CD8-positive, alpha-beta memory T cell (primary cell): ENCODE measurements around the gene SLC16A4. TPM values are rescaled to one million over a fixed set of nuclear protein-coding genes. Genes with fewer than 3 reads are reported as not detected.
A peak's percentile ranks its signal among the peaks of the same experiment; 100 is the strongest.
"Not testable (repeated sequence)": the region's sequence is repeated elsewhere in the genome, so short reads cannot be mapped to it uniquely, and the experiment has no call there.

ENCODE experiments used
- CTCF ChIA-PET: fragments of 350-600 bp; sonication (Branson Sonifier 250); formaldehyde crosslinking; loops from one replicate; lab custom pipeline; 2021; ENCODE audit warnings: antibody characterized with exemption; lab: Charles Lee
- POLR2A ChIA-PET: fragments of 350-600 bp; sonication (Branson Sonifier 250); formaldehyde crosslinking; loops from one replicate; lab custom pipeline; 2021; ENCODE audit warnings: antibody characterized with exemption; lab: Charles Lee
- DNase-seq, 5 donors: peaks; one replicate each; pipeline versions ENCODE4 v3.0.0 to v3.0.0-alpha.2; 2020 to 2022; ENCODE audit warnings: mixed read lengths in 1 of 5
- H3K27ac ChIP-seq: one replicate; pipeline ENCODE4 v1.7.0; 2013; ENCODE audit warnings: low read depth, mild to moderate bottlenecking, low read length, moderate library complexity
- H3K27me3 ChIP-seq: 2 replicates; pipeline ENCODE4 v1.7.0; 2013; ENCODE audit warnings: low read length, mild to moderate bottlenecking; ENCODE audit not compliant: insufficient read depth, poor library complexity, severe bottlenecking
- H3K36me3 ChIP-seq: 2 replicates; pipeline ENCODE4 v1.7.0; 2013; ENCODE audit warnings: mild to moderate bottlenecking, low read length, moderate library complexity; ENCODE audit not compliant: insufficient read depth
- H3K4me1 ChIP-seq: 2 replicates; pipeline ENCODE4 v1.7.0; 2013; ENCODE audit warnings: mild to moderate bottlenecking, low read length, moderate library complexity; ENCODE audit not compliant: insufficient read depth
- H3K4me3 ChIP-seq: 2 replicates; pipeline ENCODE4 v1.7.0; 2013; ENCODE audit warnings: mild to moderate bottlenecking, low read length
- H3K9me3 ChIP-seq: 2 replicates; pipeline ENCODE4 v1.7.0; 2013; ENCODE audit warnings: mild to moderate bottlenecking, low read length
- H3K27ac Mint-ChIP-seq, 8 donors: one replicate each; pipeline ENCODE4 v1.8.0; 2020 to 2021; ENCODE audit warnings: mixed read lengths in 8 of 8, mild to moderate bottlenecking in 6 of 8, inconsistent platforms in 3 of 8, moderate library complexity in 3 of 8
- H3K27me3 Mint-ChIP-seq, 2 donors: one replicate each; pipeline ENCODE4 v1.8.0; 2020 to 2021; ENCODE audit warnings: mixed read lengths in 2 of 2, mild to moderate bottlenecking in 1 of 2, moderate library complexity in 1 of 2
- H3K36me3 Mint-ChIP-seq, 3 donors: one replicate each; pipeline ENCODE4 v1.8.0; 2020 to 2021; ENCODE audit warnings: mixed read lengths in 3 of 3, inconsistent platforms in 1 of 3, mild to moderate bottlenecking in 1 of 3
- H3K4me1 Mint-ChIP-seq, 3 donors: one replicate each; pipeline ENCODE4 v1.8.0; 2020 to 2021; ENCODE audit warnings: mixed read lengths in 3 of 3, inconsistent platforms in 1 of 3, mild to moderate bottlenecking in 1 of 3
- H3K4me3 Mint-ChIP-seq, 7 donors: one replicate each; pipeline ENCODE4 v1.8.0; 2020 to 2021; ENCODE audit warnings: mixed read lengths in 7 of 7, mild to moderate bottlenecking in 6 of 7, moderate library complexity in 4 of 7, inconsistent platforms in 2 of 7
- H3K9me3 Mint-ChIP-seq, 5 donors: one replicate each; pipeline ENCODE4 v1.8.0; 2020 to 2022; ENCODE audit warnings: mixed read lengths in 5 of 5, mild to moderate bottlenecking in 3 of 5, moderate library complexity in 2 of 5, inconsistent platforms in 1 of 5
- polyA plus RNA-seq: library from polyadenylated mRNA; unstranded; fragments of 300-500 nt; fragmentation: Illumina TruSeq; gene quantifications from one replicate; pipeline ENCODE4 v1.2.3, GENCODE V29; 2021
- total RNA-seq, 2 experiments: library from RNA; stranded (reverse); gene quantifications; one replicate each; pipeline ENCODE4 v1.2.3, GENCODE V29; 2021

Gene SLC16A4
- total RNA-seq (under 1 TPM; 0.09 to 0.13 TPM), polyA plus RNA-seq (0.49 TPM)

DNA sequence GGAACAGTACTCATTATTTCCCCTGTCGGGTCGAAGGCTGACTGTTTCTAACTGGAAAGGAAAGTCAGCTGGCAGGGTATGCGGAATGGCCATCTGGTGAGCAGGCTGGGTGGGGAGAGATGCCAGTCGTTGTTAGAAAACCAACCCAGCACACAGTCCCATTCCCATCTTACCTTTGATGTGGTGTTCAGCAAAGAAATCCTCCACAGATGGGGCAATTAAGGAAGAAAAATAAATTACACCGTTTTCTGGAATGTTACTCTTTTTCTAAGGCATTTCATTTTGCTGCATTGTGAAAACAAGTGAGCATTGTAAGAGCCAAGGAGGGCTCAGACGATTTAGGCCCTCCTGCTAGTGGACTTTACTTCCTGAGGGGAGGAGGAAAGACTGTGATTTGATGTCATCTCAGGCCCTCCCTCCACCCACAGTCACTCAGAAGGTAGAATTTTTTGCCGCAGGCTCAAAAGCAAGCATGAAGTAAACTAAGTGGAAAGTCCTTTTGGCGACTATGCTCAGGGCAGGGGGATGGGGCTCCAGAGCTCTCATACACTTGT is at the start of gene SLC16A4:
TSS of gene SLC16A4 (minus strand) at position 335 of the 554 bp plus-strand sequence. CDS start 1,703 bp downstream, outside the sequence.
- no peak for DNase-seq
- peaks cover 9 to 17% (median 15%) of the 10 kb centered on the region in 3 donors for H3K36me3 Mint-ChIP-seq
- no peak within 1 kb of the TSS for H3K4me3 Mint-ChIP-seq
- H3K27ac Mint-ChIP-seq = peak within 1 kb of the TSS in 2 of 8 donors; percentile 47 to 48
- Histone ChIP-seq H3K27me3 (no peaks in the 10 kb centered on the region), H3K36me3 (no peaks in the 10 kb centered on the region), H3K9me3 (no peaks in the 10 kb centered on the region), H3K4me3 (no peak within 1 kb of the TSS), H3K27ac (no peak within 1 kb of the TSS), H3K4me1 (no peaks in the 10 kb centered on the region)
- no peaks in the 10 kb centered on the region for H3K9me3 Mint-ChIP-seq
- no peaks in the 10 kb centered on the region for H3K4me1 Mint-ChIP-seq
- POLR2A ChIA-PET = no interaction called here
- no peaks in the 10 kb centered on the region for H3K27me3 Mint-ChIP-seq
- CTCF ChIA-PET = no interaction called here

GRCh38 chr1:110439873-110440272 is 49.0 kb upstream of the SLC16A4 start:
- H3K27me3 Mint-ChIP-seq = peaks cover 20 to 32% of the 10 kb centered on the region in 2 donors
- H3K27ac ChIP-seq, H3K4me3 Mint-ChIP-seq, H3K4me1 ChIP-seq, H3K27me3 ChIP-seq, H3K9me3 ChIP-seq, H3K36me3 ChIP-seq, DNase-seq, H3K36me3 Mint-ChIP-seq, H3K9me3 Mint-ChIP-seq, POLR2A ChIA-PET, H3K4me3 ChIP-seq, H3K4me1 Mint-ChIP-seq, H3K27ac Mint-ChIP-seq: not testable (repeated sequence)
- CTCF ChIA-PET = interaction anchor here (2.1 kb wide), 1 partner anchor 237 kb away, joined by 7 read pairs; no protein-coding TSS in a partner anchor

- Histone ChIP-seq H3K4me1 (no peaks in the 10 kb centered on the region), H3K4me3 (no peak overlapping the region), H3K36me3 (no peaks in the 10 kb centered on the region), H3K9me3 (no peaks in the 10 kb centered on the region), H3K27ac (no peak overlapping the region), H3K27me3 (no peaks in the 10 kb centered on the region)
- Mint-ChIP-seq H3K27ac (peak overlapping the region in 1 of 8 donors; percentile 15), H3K4me3 (no peak overlapping the region), H3K27me3 (peaks cover 19 to 38% of the 10 kb centered on the region in 2 donors), H3K4me1 (no peaks in the 10 kb centered on the region), H3K36me3 (no peaks in the 10 kb centered on the region), H3K9me3 (no peaks in the 10 kb centered on the region)
- ChIA-PET CTCF (interaction anchor here (1.2 kb wide), 1 partner anchor 16 kb away, joined by 3 read pairs; no protein-coding TSS in a partner anchor), POLR2A (no interaction called here)
- no peak for DNase-seq
These were observed 48.1 kb upstream of the SLC16A4 start for GRCh38 chr1:110438893-110439292.

GRCh38 chr1:110437645-110438299 is 46.9 kb upstream of the SLC16A4 start:
- H3K4me1 Mint-ChIP-seq = not testable (repeated sequence)

GRCh38 chr1:110436635-110437034 is 45.8 kb upstream of the SLC16A4 start:
- CTCF ChIA-PET = interaction anchor here (1.8 kb wide), 1 partner anchor 15 kb away, joined by 4 read pairs; no protein-coding TSS in a partner anchor

More at GRCh38 chr1:110437645-110438299, 46.9 kb upstream of the SLC16A4 start:
- H3K27ac ChIP-seq, H3K9me3 Mint-ChIP-seq, DNase-seq, H3K27me3 ChIP-seq, POLR2A ChIA-PET, H3K4me3 ChIP-seq, H3K36me3 Mint-ChIP-seq, H3K36me3 ChIP-seq, H3K9me3 ChIP-seq, H3K4me3 Mint-ChIP-seq, H3K4me1 ChIP-seq: not testable (repeated sequence)
- H3K27ac Mint-ChIP-seq = peak overlapping the region in 1 of 8 donors; percentile 6
- CTCF ChIA-PET = interaction anchor here (1.2 to 1.8 kb wide), 2 partner anchors 16 to 17 kb away, joined by 3 to 4 read pairs; no protein-coding TSS in a partner anchor
- H3K27me3 Mint-ChIP-seq = peaks cover 13 to 45% of the 10 kb centered on the region in 2 donors

GRCh38 chr1:110434946-110435345 is 44.1 kb upstream of the SLC16A4 start:
- Mint-ChIP-seq H3K4me1 (no peaks in the 10 kb centered on the region), H3K27ac (no peak overlapping the region), H3K4me3 (no peak overlapping the region), H3K9me3 (no peaks in the 10 kb centered on the region), H3K36me3 (no peaks in the 10 kb centered on the region), H3K27me3 (peaks cover 13 to 58% of the 10 kb centered on the region in 2 donors)
- CTCF ChIA-PET = no interaction called here
- Histone ChIP-seq H3K4me3 (no peak overlapping the region), H3K27ac (no peak overlapping the region), H3K9me3 (no peaks in the 10 kb centered on the region), H3K4me1 (peaks cover 4% of the 10 kb centered on the region), H3K36me3 (no peaks in the 10 kb centered on the region), H3K27me3 (no peaks in the 10 kb centered on the region)
- POLR2A ChIA-PET = no interaction called here
- no peak for DNase-seq

More at GRCh38 chr1:110436635-110437034, 45.8 kb upstream of the SLC16A4 start:
- Histone ChIP-seq H3K4me1 (peaks cover 4% of the 10 kb centered on the region), H3K9me3 (no peaks in the 10 kb centered on the region), H3K27me3 (no peaks in the 10 kb centered on the region), H3K4me3 (no peak overlapping the region), H3K36me3 (no peaks in the 10 kb centered on the region), H3K27ac (no peak overlapping the region)
- Mint-ChIP-seq H3K27me3 (peaks cover 14 to 53% of the 10 kb centered on the region in 2 donors), H3K27ac (peak overlapping the region in 1 of 8 donors; percentile 60), H3K4me1 (no peaks in the 10 kb centered on the region), H3K4me3 (no peak overlapping the region), H3K9me3 (no peaks in the 10 kb centered on the region), H3K36me3 (no peaks in the 10 kb centered on the region)
- DNase-seq = no peak
- POLR2A ChIA-PET = no interaction called here

DNA sequence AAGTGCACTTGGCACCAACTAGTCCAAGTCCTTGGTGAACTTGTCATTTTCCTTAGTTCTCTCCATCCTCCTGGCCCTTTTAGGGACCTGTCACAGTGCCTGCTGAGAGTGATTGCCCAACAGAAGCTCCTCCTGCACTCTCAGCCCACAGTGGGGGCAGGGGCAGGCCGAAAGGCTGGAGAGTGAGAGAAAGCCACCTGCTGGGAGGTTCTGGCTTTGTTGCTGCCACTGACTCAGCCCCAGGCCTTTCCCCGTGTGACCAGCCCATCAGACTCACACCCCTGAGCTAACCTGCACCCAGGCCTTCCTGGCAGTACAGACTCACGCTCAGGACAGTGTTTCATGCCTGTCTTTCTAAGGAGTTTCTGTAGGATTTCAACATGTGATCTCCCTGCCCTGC is 43.0 kb upstream of the SLC16A4 start:
- Mint-ChIP-seq H3K27me3 (peaks cover 12 to 51% of the 10 kb centered on the region in 2 donors), H3K27ac (no peak overlapping the region), H3K9me3 (no peaks in the 10 kb centered on the region), H3K4me1 (no peaks in the 10 kb centered on the region), H3K36me3 (no peaks in the 10 kb centered on the region), H3K4me3 (no peak overlapping the region)
- POLR2A ChIA-PET = no interaction called here
- no peak overlapping the region for H3K27ac ChIP-seq
- CTCF ChIA-PET = interaction anchor here (1.0 kb wide), 1 partner anchor 25 kb away, joined by 3 read pairs; no protein-coding TSS in a partner anchor
- peaks cover 4% of the 10 kb centered on the region for H3K4me1 ChIP-seq
- no peak overlapping the region for H3K4me3 ChIP-seq
- no peaks in the 10 kb centered on the region for H3K36me3 ChIP-seq
- H3K9me3 ChIP-seq = no peaks in the 10 kb centered on the region
- no peak for DNase-seq
- H3K27me3 ChIP-seq = no peaks in the 10 kb centered on the region

DNA sequence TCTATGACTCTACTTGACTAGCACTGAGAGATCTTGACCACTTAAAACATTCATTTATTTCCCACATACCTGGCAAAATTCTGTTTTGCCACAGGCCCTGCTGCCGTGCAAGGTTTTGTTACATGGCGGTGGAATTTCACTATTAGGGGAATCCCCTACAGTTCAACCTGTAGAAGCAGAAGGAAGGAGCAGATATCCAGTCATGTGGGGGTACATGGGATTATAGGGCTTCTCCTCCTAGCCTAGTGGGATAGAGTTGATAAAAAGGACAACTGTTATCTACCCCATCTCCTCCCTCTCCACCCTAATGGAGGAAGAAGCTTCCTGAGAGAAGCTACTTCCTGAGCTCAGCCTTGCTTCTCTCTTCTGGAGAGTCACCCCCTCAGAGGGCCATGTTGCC is 42.4 kb upstream of the SLC16A4 start:
- H3K4me1 ChIP-seq = peaks cover 4% of the 10 kb centered on the region
- no peaks in the 10 kb centered on the region for H3K36me3 ChIP-seq
- H3K4me1 Mint-ChIP-seq = no peaks in the 10 kb centered on the region
- no peaks in the 10 kb centered on the region for H3K9me3 ChIP-seq
- H3K4me3 ChIP-seq = no peak overlapping the region
- DNase-seq = no peak
- H3K27ac Mint-ChIP-seq = peak overlapping the region in 1 of 8 donors; percentile 77
- ChIA-PET POLR2A (no interaction called here), CTCF (interaction anchor here (1.0 kb wide), 1 partner anchor 26 kb away, joined by 3 read pairs; no protein-coding TSS in a partner anchor)
- no peaks in the 10 kb centered on the region for H3K9me3 Mint-ChIP-seq
- no peak overlapping the region for H3K4me3 Mint-ChIP-seq
- H3K27ac ChIP-seq = no peak overlapping the region
- no peaks in the 10 kb centered on the region for H3K27me3 ChIP-seq
- H3K36me3 Mint-ChIP-seq = no peaks in the 10 kb centered on the region
- H3K27me3 Mint-ChIP-seq = peaks cover 12 to 48% of the 10 kb centered on the region in 2 donors
